Hepatocyte (in vitro differentiated cells): ENCODE measurements around the gene HMCN1. TPM values are rescaled to one million over a fixed set of nuclear protein-coding genes. Genes with fewer than 3 reads are reported as not detected.

Experiments used
- DNase-seq: peaks from one replicate; pipeline ENCODE4 v3.0.0-alpha.2; 2016; ENCODE audit warnings: low spot score
- H2AFZ ChIP-seq: fragments of 200-600 bp; sonication (generic); 2 replicates; pipeline ENCODE4 v1.6.0; 2016; ENCODE audit warnings: antibody characterized with exemption, mild to moderate bottlenecking
- H3K27ac ChIP-seq: fragments of 200-600 bp; sonication (generic); 2 replicates; pipeline ENCODE4 v1.5.1; 2016; ENCODE audit warnings: mild to moderate bottlenecking
- H3K27me3 ChIP-seq: fragments of 200-600 bp; sonication (generic); 2 replicates; pipeline ENCODE4 v1.6.1; 2016
- H3K36me3 ChIP-seq: fragments of 200-600 bp; sonication (generic); replicated peaks from 2 replicates; pipeline ENCODE4 v1.5.1; 2016; ENCODE audit warnings: low read depth; ENCODE audit not compliant: insufficient read depth
- H3K4me1 ChIP-seq: fragments of 200-600 bp; sonication (generic); 2 replicates; pipeline ENCODE4 v1.5.1; 2016; ENCODE audit warnings: mild to moderate bottlenecking, moderate library complexity; ENCODE audit not compliant: insufficient read depth
- H3K4me2 ChIP-seq: fragments of 200-600 bp; sonication (generic); 2 replicates; pipeline ENCODE4 v1.6.0; 2016
- H3K4me3 ChIP-seq: fragments of 200-600 bp; sonication (generic); 2 replicates; pipeline ENCODE4 v1.5.1; 2016; ENCODE audit warnings: mild to moderate bottlenecking
- H3K79me2 ChIP-seq: fragments of 200-600 bp; sonication (generic); 2 replicates; pipeline ENCODE4 v1.6.0; 2017; ENCODE audit warnings: mild to moderate bottlenecking
- H3K9me2 ChIP-seq: fragments of 200-600 bp; sonication (generic); replicated peaks from 2 replicates; pipeline ENCODE4 v1.6.0; 2017; ENCODE audit warnings: mild to moderate bottlenecking; ENCODE audit not compliant: insufficient read depth
- H3K9me3 ChIP-seq: fragments of 200-600 bp; sonication (generic); 2 replicates; pipeline ENCODE4 v1.5.1; 2016; ENCODE audit warnings: low read depth, mild to moderate bottlenecking
- H4K20me1 ChIP-seq: fragments of 200-600 bp; sonication (generic); 2 replicates; pipeline ENCODE4 v1.6.0; 2016; ENCODE audit warnings: mild to moderate bottlenecking; ENCODE audit not compliant: insufficient read depth, poor library complexity, severe bottlenecking
- EZH2 ChIP-seq: fragments of 200-600 bp; sonication (generic); IDR thresholded peaks from 2 replicates; pipeline ENCODE4 v1.6.1; 2016; ENCODE audit warnings: antibody characterized with exemption, mild to moderate bottlenecking, borderline replicate concordance
- EZH2phosphoT487 ChIP-seq: fragments of 200-600 bp; sonication (generic); IDR thresholded peaks from one replicate; pipeline ENCODE4 v1.6.1; 2018; ENCODE audit warnings: antibody characterized with exemption, mild to moderate bottlenecking, low read depth, moderate library complexity; ENCODE audit not compliant: unreplicated experiment, severe bottlenecking
- WGBS: methylation state at CpG from one replicate; pipeline ENCODE4 v1.1.6; 2016; ENCODE audit warnings: low lambda C conversion rate; ENCODE audit errors: missing lambda C conversion rate; 5-methylcytosine and 5-hydroxymethylcytosine counted together
- polyA plus RNA-seq: library from polyadenylated mRNA; unstranded; fragments of >200 nt; fragmentation: Nextera tagmentation; extraction: Ambion mirVana; gene quantifications from 2 replicates; pipeline ENCODE4 v1.2.1, GENCODE V29; 2016
- total RNA-seq: library from RNA; depleted of rRNA; stranded (reverse); fragments of >200 nt; gene quantifications from 2 replicates; pipeline ENCODE4 v1.2.3, GENCODE V29; 2014
- TF ChIP-seq, protein P1 (sequence below): fragments of 200-600 bp; sonication (generic); IDR thresholded peaks from 2 replicates; pipeline ENCODE4 v1.5.1; 2016; ENCODE audit warnings: antibody characterized with exemption, mild to moderate bottlenecking; ENCODE audit not compliant: poor library complexity

The HMCN1 gene
- total and polyA plus RNA-seq, 2 experiments from 2014 or later = 2.3 to 13.4 TPM

DNA sequence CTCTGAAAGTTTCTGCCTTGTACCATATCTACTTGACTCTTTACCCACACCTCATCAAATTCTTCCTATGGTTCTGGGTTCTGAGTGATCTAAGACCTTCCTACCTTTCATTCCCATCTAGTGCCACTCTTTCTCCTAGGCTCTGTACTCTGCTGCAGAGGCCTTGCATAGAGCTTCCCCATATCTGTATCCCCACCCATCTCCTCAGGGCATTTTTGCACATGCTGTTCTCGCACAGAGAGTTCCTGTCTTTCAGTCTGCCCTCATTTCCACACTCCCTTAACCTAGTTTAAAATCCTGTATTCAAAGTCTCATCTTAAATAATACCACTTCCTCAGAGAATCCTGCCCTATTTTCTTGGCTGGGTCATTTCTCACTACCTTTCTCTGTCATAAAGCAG lies 114.8 kb downstream of the HMCN1 start:
- DNase-seq = no peak
- no peak for TF ChIP-seq EZH2
- TF ChIP-seq, protein P1, sequence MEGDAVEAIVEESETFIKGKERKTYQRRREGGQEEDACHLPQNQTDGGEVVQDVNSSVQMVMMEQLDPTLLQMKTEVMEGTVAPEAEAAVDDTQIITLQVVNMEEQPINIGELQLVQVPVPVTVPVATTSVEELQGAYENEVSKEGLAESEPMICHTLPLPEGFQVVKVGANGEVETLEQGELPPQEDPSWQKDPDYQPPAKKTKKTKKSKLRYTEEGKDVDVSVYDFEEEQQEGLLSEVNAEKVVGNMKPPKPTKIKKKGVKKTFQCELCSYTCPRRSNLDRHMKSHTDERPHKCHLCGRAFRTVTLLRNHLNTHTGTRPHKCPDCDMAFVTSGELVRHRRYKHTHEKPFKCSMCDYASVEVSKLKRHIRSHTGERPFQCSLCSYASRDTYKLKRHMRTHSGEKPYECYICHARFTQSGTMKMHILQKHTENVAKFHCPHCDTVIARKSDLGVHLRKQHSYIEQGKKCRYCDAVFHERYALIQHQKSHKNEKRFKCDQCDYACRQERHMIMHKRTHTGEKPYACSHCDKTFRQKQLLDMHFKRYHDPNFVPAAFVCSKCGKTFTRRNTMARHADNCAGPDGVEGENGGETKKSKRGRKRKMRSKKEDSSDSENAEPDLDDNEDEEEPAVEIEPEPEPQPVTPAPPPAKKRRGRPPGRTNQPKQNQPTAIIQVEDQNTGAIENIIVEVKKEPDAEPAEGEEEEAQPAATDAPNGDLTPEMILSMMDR = no peak
- no peak for TF ChIP-seq EZH2phosphoT487
- no peaks in the 10 kb centered on the region for H3K27me3 ChIP-seq
- H2AFZ ChIP-seq = no peak overlapping the region
- no peak overlapping the region for H3K4me3 ChIP-seq
- H3K9me3 ChIP-seq = no peaks in the 10 kb centered on the region
- H3K27ac ChIP-seq = no peak overlapping the region
- H3K79me2 ChIP-seq = no peaks in the 10 kb centered on the region
- H3K36me3 ChIP-seq = no peaks in the 10 kb centered on the region
- H3K9me2 ChIP-seq = no peaks in the 10 kb centered on the region
- WGBS = 88% methylated on average over 1 of the region's 1 CpG
- H3K4me1 ChIP-seq = no peaks in the 10 kb centered on the region
- no peak overlapping the region for H3K4me2 ChIP-seq
- H4K20me1 ChIP-seq = no peaks in the 10 kb centered on the region

DNA sequence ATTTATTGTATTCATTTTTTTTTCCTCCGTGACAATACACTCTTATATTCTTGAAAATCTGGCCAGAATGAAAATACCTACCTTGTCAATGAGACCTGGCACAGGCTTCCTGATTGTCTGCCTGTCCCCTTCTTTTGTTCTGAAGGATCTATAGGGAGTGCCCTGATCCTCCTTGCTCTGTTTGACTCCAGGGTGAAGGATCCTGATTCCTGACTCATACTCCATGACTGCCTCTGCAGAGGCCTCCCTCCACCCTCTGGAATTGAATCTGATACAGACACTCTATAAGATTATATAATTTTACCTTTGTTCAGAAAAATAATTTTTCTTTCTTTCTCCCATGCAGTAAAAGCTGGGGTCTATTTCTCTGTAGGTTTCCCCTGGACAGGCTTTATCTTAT lies 116.2 kb downstream of the HMCN1 start:
- TF ChIP-seq EZH2phosphoT487 = no peak
- H3K9me2 ChIP-seq = no peaks in the 10 kb centered on the region
- no peaks in the 10 kb centered on the region for H3K36me3 ChIP-seq
- H3K4me1 ChIP-seq = no peaks in the 10 kb centered on the region
- no peaks in the 10 kb centered on the region for H3K79me2 ChIP-seq
- H3K4me3 ChIP-seq = no peak overlapping the region
- H3K27ac ChIP-seq = no peak overlapping the region
- WGBS = 95% methylated on average over 1 of the region's 1 CpG
- H3K27me3 ChIP-seq = no peaks in the 10 kb centered on the region
- no peaks in the 10 kb centered on the region for H3K9me3 ChIP-seq
- H4K20me1 ChIP-seq = no peaks in the 10 kb centered on the region
- H3K4me2 ChIP-seq = no peak overlapping the region
- H2AFZ ChIP-seq = no peak overlapping the region
- DNase-seq = no peak

DNA sequence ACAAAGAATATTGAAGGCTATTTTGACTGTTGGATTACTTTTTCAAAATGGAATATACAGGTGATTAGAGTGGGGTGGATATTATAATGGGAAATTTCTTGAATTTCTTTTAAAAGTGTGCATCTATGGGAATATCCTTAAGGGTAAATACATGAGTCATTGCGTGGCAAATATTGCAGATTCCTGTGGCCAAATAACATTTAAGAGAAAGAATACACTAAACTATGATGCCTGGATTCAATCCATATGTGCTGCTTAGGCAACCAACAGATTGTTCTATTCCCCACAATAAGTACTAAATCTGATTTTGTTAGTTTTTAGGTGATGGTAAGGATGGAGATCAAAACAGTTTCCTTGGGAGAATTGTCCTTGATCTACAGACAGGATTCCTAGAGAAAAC lies 119.5 kb downstream of the HMCN1 start:
- Histone ChIP-seq H3K4me3 (no peak overlapping the region), H3K79me2 (no peaks in the 10 kb centered on the region), H3K9me3 (no peaks in the 10 kb centered on the region), H3K27ac (no peak overlapping the region), H3K9me2 (no peaks in the 10 kb centered on the region), H3K36me3 (no peaks in the 10 kb centered on the region), H4K20me1 (no peaks in the 10 kb centered on the region), H2AFZ (no peak overlapping the region), H3K27me3 (no peaks in the 10 kb centered on the region), H3K4me1 (no peaks in the 10 kb centered on the region), H3K4me2 (no peak overlapping the region)
- TF ChIP-seq EZH2 (no peak), EZH2phosphoT487 (no peak)
- TF ChIP-seq, protein P1 = no peak
- WGBS = 94% methylated on average over 1 of the region's 1 CpG
- no peak for DNase-seq

DNA sequence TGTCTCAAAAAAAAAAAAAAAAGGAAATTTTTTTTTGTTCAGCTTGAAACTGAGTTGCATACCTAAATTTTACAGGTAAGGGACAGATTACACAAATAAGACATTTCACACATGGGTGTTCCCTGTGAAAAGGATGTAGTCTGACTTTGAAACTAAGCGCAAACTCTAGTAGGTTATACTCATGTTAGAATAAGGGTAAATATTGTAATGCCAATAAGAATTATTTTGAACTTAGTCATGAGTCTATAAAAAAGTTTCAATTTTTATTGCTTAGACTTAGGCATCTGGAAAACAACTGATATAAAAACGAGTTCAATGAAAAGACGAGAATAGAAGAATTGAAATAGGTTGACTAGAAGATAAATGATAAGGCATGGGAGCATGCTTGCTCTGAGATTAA lies 122.3 kb downstream of the HMCN1 start:
- DNase-seq = no peak
- Histone ChIP-seq H3K36me3 (no peaks in the 10 kb centered on the region), H3K4me3 (no peak overlapping the region), H3K9me2 (no peaks in the 10 kb centered on the region), H3K4me2 (peak overlapping the region; percentile 27), H3K27ac (no peak overlapping the region), H3K79me2 (no peaks in the 10 kb centered on the region), H3K4me1 (no peaks in the 10 kb centered on the region), H3K9me3 (no peaks in the 10 kb centered on the region), H2AFZ (no peak overlapping the region), H3K27me3 (no peaks in the 10 kb centered on the region), H4K20me1 (no peaks in the 10 kb centered on the region)
- TF ChIP-seq, protein P1 = no peak
- TF ChIP-seq EZH2phosphoT487 = no peak
- WGBS = 71% methylated on average over 3 of the region's 3 CpGs
